NK-92 (cell line): ENCODE results near the gene TAF4B.
"Not testable (repeated sequence)": the region's sequence is repeated elsewhere in the genome, so short reads cannot be mapped to it uniquely, and the experiment has no call there.

Experiments used
- DNase-seq: peaks from one replicate; lab custom pipeline; 2025; ENCODE audit not compliant: unreplicated experiment; lab: John Stamatoyannopoulos, UW

TAF4B gene

DNA sequence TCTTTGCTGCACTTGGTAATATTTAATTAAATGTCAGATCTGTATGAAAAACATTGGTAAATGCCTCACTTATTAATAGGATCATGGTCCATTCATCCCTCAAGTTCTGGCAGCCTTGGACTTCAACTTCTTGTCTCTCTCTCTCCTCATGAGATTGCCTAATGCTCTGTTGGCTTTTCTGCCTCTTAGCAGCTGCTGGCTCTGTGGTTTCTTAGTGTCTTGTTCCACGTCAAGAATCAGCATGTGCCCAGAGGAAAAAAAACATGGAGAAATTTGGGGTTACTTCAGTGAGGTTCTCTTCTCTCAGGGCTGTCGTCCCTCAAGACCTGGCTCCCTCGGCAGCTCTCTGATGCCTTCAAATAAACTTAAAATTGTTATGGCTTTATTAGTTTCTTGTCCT is 75.4 kb downstream of the TAF4B start:
- no peak for DNase-seq

DNA sequence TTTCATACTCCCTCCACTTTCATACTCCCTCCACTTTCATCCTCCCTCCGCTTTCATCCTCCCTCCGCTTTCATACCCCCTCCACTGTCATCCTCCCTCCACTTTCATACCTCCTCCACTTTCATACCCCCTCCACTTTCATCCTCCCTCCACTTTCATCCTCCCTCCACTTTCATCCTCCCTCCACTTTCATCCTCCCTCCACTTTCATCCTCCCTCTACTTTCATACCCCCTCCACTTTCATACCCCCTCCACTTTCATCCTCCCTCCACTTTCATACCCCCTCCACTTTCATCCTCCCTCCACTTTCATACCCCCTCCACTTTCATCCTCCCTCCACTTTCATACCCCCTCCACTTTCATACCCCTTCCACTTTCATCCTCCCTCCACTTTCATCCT is 77.0 kb downstream of the TAF4B start:
- DNase-seq = not testable (repeated sequence)

DNA sequence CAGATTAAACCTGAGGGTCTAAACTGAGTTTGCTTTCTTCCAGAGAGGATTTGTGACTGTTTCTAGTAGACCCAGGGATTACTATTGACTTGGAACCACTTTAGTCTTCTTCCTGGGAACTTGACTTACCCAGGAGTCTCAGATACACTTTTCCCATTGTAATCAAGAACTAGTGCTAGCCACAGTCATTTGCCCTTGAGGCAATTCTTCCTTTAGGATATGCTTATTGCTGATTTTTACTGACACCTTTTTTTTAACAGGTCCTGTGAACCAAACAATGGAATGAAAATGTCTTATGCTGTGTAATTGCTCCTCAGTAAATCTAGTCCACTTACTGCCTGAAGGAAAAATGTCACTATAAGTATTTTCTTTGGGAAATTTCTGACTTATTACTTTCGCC is 78.3 kb downstream of the TAF4B start:
- no peak for DNase-seq

DNA sequence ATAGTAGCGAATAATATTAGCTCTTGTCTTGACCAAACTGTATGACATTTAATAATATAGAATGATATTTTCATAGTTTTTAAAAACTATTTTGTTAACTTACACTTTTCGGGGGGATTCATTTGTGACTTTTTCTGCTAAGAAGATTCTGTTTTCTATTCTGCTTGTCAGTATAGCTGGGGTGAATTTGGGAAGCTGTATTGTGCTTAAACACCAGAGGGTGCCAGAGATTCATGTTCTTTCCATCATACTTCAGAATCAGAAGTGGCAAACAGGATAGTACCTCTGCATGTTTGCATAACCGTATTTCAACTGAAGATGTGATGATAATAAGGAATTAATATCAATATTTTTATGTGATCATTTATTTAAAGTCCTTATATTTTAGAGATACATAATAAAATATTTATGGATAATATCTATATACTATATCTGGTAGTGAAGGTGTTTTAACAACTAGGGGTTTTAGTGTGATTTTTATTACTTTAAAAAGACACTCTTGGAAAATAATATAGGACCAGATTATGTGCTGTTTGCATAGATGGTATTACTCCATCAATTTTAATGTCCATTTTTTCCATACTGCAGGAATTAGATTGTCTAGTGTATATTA is 81.0 kb downstream of the TAF4B start:
- DNase-seq = no peak

DNA sequence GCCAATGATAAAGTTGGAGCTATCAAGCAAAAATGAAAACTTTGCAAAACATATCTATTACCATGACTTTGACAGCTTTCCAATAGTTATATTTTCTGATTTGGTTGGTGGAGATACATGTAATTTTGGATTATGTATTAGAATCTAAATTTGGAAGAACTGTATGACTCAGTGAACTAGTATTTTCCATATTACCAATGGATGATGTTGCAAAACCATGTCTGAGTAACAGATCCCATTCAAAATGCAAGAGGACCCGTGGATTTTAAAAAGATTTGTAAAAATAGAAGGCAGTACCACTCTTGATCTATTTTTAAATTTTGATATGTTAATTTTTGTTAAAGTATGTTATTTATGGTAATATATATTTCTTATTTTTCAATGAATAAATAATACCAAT is 83.0 kb downstream of the TAF4B start:
- no peak for DNase-seq

DNA sequence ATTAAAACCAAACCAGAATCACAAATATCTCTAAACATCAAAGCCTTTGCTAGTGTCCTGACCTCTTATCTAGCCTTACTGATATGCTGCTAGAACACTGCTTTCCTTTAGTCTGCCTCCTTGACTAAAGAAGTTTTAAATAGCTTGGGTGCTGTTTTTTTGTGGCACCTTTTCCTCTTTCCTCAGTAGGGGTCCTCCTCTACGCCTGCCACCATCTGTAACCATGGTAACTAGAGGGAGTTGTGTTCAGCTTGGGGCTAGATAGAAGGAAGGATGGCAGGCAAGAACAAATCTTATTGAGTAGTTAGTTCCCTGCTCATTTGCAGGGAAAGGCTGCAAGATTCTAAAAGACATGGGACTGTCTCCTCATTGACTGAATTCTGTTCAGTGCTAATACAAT is 86.0 kb downstream of the TAF4B start:
- DNase-seq = no peak

DNA sequence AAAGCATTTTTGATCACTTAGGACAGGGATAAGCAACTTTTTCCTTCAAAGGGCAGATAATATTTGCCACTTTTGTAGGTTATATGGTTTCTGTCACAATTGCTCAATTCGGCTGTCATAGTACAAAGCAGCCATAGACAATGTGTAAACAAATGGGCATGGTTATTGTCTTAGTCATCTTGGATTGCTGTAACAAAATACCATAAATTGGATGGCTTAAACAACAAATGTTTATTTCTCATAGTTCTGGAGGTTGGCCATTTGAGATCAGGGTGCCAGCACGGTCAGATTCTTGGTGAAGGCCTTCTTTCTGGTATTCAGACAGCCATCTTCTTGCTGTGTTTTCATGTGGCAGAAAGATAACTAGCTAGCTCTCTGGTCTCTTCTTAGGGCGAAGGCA is 91.2 kb downstream of the TAF4B start:
- DNase-seq = no peak

DNA sequence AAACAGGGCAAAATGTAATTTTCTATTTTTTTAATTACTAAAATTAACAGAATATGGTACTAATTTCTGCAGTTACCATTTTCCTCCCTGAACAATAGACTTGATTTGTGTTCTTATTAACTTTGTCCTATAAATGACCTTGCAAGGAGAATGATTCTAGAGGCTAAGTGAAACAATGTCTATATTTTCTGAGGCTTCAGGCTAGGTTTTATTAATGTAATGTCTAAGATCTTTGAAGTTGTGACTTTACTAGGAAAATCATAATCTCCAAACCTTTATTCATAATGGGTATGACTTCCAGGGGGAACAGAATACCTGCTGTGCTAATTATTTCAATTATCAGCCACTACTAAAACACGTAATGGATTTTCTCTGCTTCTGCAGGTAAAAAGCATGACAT is 94.4 kb downstream of the TAF4B start:
- no peak for DNase-seq

DNA sequence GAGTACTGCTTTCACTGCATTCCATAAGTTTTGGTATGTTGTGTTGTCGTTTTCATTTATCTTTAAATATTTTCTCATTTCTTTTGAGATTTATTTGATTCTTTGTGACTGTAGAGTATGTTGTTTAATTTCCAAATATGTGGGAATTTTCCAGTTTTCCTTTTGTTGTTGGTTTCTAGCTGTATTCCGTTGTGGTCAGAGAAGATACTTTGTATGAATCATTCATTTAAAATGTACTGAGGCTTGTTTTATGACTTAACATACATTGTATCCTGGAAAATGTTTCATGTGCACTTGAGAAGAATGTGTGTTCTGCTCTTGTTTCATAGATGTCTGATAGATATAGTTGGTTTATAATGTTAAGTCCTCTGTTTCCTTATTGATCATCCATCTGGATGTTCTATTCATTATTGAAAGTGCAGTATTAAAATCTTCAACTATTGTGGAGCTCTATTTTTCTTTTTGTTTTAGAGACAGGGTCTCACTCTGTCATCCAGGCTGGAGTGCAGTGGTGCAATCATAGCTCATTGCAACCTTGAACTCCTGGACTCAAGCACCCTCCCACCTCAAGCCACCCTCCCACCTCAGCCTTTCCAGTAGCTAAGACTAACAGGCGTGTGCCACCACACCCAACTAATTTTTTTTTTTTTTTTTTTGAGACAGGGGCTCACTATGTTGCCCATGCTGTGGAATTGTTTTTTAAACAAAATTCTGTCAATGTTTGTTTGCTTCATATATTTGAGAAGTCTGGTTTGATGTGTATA is 96.8 kb downstream of the TAF4B start:
- DNase-seq = no peak

DNA sequence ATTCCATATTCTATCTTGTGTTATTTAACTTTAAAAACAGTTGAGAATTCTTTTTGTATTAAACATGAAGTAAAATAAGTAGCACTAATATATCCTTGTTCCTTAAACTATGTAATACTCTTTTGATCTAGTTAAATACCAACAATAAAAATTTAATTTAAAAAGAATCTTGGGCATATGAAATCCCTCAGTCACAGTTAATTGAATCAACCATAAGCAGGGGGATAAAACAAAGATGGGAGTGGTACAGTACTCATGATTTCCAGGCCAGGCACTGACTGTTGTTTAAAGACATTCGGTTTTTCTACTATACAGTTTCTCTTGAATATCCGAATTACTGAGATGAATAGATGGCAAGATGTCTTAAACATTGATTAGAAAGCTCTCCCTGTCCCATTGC is 99.5 kb downstream of the TAF4B start:
- DNase-seq = no peak

DNA sequence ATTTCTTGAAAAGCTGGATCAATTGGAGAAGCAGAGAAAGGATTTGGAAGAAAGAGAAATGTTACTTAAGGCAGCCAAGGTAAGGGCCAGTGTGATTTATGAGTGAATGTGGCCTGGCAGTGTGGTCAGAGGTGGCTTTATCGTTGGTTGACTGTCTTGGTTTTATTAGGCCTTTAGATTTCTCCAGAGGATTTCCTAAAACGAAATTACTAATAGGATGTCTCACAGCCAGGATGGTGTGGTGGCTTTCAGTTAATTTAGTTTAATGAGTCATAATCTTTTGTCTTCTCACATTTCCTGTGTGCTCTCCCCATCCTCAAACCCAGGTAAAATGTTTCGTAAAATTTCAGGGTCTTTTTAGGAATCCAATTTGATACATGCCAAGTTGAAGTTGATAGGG is 100.8 kb downstream of the TAF4B start:
- no peak for DNase-seq

DNA sequence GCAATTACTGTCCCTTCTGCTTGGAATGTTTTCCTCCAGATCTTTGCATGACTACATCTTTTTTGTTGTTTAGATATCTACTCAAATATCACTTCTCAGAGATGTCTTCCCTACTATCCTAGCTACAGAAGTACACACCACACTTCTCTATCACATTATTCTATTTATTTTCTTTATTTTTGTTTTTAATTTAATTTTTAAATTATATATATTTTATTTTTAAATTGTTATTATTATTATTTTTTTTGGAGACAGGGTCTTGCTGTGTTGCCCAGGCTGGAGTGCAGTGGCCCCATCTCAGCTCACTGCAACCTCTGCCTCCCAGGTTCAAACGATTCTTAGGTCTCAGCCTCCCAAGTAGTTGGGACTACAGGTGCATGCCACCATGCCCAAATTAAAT is 106.7 kb downstream of the TAF4B start:
- DNase-seq = no peak

DNA sequence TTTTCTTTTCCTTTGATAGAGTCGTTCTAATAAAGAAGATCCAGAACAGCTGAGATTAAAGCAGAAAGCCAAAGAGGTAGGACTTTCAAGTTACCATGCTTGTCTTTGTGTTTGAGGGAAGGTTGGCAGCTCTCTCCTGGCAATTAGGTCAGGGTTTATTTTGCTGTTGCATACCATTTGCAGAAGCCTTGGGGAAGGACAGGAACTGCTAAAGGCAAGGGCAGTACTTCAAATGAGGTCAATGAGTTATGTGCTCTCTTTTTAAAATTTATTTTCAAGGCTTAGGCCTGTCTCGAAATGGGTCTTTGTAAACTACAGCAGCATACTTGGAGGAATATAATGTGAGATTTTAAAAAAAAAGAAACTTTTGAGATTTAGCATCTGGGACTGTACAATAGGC is 108.9 kb downstream of the TAF4B start:
- no peak for DNase-seq

DNA sequence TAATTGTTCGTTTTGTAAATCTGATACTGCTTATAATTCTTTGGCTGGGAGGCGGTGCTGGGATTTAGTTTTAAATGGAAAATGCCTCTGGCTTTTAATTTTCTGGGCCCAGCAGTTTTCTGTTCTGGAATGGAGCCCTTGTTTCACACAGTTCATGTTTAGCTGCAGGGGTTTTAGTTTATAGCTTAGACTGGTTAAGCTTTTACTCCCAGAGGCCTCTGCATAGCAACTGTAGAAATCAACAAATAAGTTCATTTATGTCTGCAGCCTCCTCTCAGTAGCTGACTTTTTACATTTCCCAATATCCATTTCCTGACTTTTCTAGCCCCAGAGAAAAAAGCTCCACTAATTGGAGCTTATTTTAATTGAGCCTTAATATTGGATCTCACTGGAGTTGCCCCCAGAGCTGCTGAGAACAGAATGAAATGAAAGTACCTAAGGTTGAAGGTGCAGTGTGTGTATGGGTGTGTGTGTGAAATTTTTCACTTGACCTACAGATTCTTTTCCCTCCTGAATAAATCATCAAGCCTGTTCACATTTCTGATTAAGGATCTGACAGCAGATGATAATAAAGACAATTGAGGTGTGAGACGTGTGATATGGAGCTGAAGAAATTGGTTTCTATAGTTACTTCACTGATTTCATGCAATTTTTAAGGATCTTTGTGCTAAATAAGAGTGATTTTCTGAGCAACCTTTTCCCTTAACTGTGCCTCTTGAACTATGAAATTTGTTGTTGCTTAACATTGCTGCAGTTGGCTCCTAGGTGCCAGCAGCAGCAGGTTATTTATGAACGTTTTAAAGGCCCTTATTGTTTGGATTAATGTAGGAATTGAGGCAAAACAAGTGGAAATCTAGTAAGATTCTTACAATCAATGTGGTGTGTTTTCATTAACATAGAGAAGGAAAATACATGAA is 109.6 kb downstream of the TAF4B start:
- no peak for DNase-seq

DNA sequence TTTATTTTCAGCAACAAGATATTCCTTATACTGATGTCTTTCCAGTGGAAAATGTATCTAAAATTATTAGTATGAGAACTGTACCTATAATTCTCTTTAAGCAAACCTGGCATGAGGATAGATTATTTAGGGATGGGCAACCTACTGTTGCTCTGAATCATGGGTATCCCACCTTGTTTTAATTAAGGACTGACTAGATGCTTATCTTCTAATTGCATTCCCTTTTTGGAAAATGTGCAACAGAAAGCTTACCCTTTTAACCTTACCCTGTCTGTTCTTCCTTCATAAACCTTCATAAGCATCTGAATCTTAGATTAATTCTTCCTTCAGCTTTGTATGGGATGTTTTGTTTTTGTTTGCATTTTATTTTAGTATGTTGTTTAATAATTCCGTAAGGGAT is 110.3 kb downstream of the TAF4B start:
- no peak for DNase-seq

DNA sequence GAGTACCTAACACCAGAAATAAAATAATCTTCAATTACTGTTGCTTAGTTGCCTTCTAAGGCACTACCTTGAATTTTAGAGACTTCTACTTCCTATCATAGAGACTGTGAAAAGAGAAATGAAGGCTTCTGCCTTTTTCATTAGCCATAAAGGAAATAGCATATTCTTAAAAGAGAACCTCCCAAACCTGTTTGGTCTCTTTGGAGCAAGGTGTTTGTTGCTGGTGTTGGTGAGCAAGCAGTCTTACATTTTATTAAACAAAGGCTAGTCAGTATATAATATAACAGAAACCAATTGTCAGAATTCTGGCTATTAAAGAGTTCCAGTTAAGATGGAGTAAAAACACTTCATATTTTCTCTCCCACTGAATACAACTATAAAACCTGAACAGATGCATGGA is 116.4 kb downstream of the TAF4B start:
- no peak for DNase-seq

DNA sequence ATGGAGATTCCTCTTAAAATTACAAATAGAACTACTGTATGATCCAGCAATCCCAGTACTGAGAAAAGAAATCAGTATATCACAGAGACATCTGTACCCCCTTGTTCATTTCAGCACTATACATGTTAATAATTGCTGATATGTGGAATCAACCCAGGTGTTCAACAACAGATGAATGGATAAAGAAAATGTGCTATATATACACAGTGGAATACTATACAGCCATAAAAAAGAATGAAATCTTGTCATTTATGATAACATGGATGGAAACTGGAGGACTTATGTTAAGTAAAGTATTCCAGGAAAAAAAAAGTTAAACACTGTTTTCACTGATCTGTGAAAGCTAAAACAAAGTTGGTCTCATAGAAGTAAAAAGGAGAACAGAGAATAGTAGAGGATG is 124.7 kb downstream of the TAF4B start:
- DNase-seq = no peak

DNA sequence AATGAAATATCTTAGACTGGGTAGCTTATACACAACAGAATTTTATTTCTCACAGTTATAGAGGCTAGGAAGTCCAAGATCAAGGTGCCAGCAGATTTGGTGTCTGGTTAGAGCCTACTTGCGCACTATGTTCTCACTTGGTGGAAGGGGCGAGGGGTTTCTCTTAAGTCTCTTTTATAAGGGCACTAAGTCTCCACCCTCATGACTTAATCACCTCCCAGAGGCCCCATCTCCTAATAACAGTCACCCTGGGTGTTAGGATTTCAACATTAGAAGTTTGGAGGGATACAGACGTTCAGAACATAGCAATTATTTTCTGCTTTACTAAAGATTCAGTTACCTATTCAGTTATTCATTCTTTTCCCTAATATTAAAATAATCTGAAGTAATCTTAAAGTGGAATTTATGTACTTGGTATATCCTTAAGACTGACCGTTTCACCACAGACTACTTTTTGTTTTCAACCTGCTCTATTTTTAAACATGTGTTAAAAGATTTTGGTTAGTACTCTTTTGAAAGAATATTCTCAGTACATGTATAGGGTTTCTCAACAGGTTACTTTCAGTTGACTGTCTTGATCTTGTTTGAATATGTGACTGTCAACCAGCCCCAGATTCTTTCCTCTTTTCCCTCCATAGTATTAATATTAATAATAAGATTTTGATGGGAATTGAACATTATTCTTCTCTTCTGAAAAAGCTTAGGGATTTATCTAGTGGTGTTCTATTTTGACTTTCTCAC is 130.0 kb downstream of the TAF4B start:
- no peak for DNase-seq

DNA sequence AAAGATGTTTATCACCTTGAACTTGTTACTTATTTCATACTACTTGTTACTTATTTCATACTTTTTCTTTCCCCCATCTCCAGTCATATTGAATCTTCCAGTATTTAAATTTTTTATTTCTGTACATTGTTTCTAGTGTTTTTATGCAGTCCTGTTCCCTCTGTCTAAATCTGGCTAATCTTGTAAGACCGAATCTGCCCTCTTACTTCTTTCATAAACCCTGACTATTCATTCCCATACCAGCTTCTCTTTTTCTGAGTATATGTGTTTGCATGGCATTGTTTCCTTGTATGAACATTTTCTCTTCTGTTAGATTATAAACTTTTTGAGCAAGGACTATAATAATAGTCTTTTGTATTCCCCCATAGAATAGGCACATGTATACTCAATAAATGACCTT is 131.7 kb downstream of the TAF4B start:
- DNase-seq = no peak

DNA sequence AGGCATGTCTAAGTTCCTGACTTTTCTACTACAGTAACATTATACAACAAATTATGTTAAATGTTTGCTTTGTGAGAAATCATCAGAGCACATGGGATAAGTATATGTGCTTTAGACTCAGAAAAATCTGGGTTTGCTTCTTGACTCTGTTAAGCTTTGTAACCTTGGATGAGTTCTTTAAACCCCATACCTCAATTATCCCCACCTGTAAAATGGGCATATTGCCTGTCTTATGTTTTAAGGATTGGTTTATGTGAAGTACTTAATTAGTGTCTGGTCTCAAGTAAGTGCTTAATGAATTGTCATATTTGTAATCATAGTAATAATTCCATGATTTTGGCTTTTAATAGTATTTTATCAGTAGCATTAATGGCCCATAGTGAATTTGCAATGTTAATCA is 135.8 kb downstream of the TAF4B start:
- DNase-seq = no peak

DNA sequence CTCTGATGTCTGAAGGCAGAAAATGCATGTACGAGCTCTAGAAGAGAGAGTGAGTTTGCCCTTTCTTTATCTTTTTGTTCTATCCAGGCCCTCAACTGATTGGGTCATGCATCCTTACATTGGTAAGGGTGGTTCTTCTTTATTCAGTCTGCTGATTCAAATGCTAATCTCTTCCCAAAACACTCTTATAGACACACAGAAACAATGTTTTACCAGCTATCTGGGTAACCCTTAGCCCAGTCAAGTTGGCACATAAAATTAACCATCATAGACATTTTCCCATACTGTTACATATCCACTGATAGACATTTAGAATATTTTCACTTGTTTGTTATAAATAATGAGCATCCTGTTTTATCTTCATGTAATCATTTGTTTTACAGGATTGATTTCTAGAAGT is 141.2 kb downstream of the TAF4B start:
- DNase-seq = no peak
